ENCODE results near the gene BEND7.

GRCh38 chr10:13462551-13462950 lies 66.3 kb downstream of the BEND7 start:
- TF ChIP-seq EZH2 (IDR thresholded peaks at IDR 0.05; ENCODE audit: insufficient read depth, low read length) = no peak
- TF ChIP-seq CTCF (IDR thresholded peaks at IDR 0.05; ENCODE audit: insufficient read depth, low read depth, low read length) = no peak

Measured in astrocyte (in vitro differentiated cells and primary cell).